Fibroblast of upper back skin (primary cell): ENCODE data around the gene ZC3H8.
"Not testable (repeated sequence)": the region's sequence is repeated elsewhere in the genome, so short reads cannot be mapped to it uniquely, and the experiment has no call there.

Experiments
- DNase-seq: peaks from one replicate; pipeline ENCODE4 v3.0.0-alpha.2; 2013

The ZC3H8 gene

DNA sequence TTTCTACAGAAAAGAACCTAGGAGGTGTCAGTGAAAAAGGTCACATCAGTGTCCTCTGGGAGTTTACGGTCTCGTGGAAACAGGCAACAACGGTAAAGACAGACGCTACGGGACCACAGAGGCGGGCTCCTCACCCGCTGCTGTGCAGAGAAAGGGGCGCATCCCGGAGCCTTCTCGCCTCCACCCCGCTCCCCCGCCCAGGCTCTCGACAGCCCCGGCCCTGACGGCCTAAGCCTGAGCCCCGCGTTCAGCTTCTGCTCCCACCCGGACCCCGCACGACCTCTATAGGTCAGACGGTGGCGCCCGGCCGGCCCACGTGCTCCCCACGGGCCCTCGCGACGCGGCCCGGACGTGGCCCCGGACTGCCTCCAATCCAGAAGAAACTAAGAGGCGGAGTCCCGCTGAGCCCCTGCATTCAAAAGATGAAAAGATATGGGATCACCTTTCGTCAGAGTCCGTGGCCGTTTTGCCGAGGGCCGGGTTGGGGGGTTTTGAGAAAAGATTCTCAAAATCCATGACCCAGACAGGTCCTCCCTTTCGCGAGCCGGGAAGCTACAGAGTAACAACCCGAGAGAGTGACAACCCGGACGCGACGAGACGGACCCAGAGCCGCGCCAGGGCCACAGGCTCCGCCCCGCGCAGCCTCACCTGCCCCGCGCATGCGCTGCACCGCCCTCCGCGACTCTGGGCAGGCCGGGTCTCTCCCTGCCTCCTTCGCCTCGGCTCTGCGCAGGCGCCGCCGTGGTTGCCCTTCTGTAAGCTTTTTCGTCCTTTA lies at the start of gene ZC3H8:
Gene ZC3H8, minus strand, starts transcription at position 577 of the 775 bp plus-strand sequence. Its CDS starts 61 bp downstream, at position 516.
- DNase-seq = peak; percentile 83

DNA sequence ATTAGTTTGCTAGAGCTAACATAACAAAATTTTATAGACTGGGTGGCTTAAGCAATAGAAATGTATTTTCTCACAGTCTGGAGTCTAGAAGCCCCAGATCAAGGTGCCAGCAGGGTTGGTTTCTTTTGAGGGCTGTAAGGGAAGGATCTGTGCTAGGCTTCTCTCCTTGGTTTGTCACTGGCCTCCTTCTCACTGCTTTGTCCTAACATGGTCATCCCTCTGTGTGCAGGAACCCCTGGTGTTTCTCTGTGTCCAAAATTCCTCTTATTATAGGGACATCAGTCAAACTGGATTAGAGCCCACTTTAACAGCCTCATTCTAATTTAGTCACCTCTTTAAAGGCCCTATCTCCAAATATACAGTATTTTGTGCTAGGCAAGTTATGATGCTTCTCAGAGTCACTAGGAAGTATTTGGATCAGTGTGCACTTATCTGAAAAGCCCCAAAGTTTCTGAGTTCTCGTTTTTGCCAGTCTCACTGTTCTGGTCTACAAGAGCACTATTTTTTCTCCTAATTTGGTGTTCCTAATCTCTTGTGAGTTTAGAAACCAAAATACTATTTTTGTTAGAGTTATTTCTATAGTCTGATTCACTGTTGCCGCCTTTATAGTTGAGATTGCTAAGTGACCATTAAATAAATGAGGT lies 49.6 kb upstream of the ZC3H8 start:
- no peak for DNase-seq

DNA sequence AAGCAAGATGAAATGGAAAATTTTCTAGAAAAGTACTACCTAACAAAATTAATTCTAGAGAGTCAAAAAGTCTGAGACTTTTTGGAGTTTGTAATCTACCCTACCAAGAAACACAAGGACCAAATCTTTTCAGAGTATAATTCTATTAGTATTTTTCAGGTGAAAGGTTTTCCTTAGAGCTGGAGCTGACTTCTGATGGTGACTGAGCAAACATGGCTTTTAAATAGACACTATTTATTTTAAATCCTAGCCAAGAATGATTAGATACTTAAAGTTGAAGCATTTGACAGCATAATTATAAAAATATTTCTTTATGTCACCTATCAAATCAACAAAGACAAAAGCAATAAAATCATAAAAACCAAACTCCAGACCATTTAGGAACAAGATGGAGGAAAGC lies 47.1 kb upstream of the ZC3H8 start:
- DNase-seq = no peak

DNA sequence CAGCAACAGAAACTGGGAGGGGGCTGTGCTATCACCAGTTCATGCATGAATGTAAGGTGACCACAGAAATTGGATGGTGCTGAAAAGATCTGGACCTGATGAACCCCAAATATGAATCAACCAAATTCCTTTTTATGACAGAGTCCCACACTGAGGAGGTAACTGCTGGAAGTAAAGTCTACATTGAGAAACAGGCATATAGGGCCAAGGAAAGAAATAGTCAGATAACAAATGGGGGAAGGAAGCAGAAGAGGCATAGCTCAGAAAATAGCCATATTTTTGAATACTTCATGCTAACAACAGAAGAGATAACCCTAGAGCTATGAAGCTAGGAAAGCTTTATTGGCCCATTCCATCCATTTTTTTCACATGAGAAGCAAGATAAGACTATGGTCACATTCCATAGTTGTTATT lies 46.3 kb upstream of the ZC3H8 start:
- DNase-seq = peak; percentile 69

DNA sequence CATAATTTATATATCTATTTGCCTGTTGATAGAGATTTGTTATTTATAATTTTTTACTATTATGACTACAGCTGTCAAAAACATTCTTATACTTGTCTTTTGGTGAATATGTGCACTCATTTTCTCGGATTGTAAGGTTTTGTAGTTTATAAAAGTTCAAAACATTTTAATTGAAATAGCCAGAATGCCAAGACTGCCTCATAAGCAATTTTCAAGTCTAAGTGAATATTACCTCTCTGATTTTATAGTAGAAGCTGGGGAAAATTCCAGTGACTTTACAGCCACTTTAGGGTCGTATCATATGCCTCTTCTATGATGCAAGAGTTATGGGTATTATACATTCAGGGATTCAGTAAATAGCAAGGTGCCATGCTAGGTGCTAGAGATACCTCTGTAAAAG lies 41.6 kb upstream of the ZC3H8 start:
- no peak for DNase-seq

DNA sequence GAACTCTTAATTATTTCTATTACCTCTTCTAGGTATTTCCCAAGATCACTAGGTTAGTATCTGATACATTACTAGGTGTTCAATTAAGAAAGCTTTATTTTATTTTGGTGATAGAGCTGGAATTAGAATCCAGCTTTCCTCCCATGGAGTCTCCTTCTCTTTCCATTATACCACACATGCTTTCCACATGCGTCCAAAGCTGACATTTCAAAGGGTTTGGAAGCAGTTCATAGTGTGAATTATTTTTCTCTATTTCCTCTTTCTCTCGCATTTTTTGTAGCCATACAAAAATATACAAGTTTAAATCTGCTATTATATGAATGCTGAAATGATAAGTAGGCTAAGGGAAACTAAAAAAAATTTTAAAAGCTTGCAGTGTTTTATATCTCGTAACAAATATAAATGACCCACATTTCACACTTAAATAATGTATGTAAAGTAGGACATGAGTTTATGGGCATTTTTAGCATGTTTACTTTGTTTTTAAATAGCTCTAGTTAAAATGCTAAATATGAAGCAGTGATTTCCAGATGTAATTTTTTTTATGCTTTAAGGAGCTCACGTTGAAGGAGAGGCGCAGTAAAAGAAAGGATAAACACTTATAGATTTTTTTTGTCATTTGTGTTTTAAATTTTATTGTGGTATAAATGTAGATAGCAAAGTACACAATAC lies 40.7 kb upstream of the ZC3H8 start:
- no peak for DNase-seq

DNA sequence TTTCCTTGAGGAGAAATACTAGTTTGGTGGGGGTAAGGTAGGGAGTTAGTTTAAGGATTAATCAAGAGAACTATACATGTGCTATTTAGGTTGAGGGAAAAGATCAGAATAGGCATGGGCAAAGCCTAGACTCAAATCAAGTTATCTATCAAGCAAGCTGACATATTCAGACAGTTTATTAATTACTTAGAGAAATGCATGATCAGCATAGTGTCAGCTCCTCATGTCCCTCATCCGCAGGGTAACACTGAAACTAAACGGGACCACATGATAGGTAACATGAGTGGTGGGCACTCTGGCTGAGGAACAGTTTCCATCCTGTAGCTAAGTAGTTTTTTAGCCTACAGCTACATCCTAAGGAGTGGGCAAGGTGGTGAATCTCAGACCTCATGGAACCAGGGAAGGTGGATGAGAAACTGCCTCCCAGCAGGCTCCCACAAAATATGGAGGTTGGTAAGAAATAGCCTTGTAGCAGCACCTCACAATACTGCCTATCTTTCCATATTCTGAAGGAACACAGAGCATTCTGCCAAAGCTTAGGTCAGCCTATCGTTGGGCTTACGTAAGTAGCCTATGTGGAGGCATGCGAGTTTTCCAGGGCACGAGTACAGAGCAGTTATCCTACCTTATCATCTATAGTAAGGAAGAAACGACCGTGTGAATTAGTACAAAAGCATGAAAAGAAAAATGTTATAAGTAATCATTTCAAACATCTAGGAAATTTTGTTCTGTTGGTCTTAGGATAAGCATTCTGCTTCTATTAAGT lies 39.0 kb upstream of the ZC3H8 start:
- no peak for DNase-seq

DNA sequence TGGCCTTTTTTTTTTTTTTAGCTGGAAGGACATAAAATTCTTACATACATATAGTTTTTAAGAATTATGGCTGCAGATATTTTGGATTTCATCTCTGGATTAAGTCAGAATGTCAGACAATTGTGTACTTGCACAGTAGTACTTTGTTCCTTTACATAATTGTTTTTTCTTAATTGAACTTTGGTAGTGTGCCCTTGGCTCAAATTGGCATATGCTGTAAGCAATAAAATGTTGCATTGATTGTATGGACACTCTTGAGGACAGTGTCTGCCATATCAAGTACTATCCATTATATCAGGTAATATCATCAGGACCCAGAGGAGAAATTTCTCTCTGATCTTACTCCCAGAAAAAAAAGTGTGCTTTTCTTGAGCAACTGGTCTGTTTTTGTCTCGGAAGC lies 35.8 kb upstream of the ZC3H8 start:
- no peak for DNase-seq

DNA sequence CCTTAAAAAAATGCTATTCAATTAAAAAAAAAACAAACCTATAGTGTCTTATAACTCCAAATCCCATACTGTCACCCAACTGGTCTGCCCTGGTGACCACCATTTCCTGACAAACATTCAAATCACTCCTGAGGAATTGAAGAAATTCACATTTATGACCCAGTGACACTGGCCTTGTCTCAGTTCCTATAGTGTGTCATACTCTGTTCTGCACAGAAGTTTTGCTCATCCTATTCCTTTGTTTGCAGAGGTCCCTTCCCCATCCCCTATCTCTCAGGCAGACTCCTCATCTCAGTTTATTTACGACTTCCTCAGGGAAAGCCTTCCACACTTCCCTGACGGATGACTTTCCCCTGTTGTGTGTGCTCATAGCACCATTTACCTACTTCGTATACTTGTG lies 35.2 kb upstream of the ZC3H8 start:
- no peak for DNase-seq

DNA sequence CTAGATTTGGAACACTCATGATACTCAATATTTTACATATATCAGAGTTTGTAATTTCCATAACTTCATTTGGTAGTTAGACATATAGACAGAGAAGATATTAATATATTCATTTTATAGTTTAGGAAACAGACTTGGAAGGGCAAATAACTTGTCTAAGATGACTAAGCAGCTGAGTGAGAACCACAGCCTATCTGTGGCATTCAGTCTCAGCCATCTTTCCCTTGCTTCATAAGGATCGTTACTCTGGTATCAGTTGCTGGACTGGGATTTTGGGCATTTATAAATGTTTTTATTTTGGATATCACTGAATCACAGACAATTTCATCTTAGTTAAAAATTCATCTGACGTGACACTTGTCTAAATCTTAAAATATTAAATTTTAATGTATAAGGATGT lies 28.7 kb upstream of the ZC3H8 start:
- DNase-seq = not testable (repeated sequence)

DNA sequence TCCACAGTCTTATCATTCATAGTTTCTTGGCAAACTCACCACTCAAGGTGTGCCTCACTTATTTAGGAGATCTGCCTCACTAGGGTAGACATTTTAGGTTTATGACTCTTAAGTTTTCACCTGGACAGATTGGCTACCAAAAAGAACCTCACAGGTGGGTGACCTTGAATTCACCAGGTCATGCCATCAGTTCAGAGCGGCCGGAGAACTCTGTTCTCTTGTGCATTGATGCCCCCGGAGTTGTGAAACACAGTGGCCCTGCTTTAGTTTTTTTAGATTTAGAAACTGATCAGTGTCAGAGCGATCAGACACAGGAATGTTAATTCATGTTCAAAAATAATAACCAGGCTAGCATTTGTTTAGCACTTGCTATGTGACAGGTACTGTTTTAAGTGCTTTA lies 27.2 kb upstream of the ZC3H8 start:
- not testable (repeated sequence) for DNase-seq

DNA sequence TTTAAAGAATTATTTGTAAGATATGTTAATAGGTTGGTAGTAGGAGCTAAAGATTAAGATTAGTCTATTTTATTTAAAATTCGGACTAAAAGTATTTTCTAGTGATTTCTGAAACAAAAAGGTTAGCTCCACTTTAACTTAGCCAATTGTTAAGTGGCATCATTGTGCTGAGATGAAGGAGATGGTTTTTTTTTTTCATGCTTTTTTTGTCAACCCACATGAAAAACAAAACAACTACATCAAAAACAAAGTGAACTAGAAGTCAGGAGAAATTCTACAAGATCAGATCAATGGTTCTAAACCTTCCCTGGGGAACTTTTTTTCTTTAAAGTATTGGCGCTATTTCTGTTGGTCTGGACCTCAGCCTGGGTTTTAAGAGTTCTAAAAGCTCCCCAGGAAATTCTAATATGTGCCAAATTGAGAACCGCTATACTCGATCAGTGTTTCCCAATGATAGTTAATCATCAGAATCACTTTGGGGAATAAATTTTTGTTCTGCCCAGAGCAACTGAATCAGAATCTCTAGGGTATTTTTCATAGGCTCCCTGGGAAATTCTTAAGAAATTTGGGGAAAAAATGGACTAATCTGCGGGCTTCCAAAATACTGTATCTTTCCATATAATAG lies 22.9 kb upstream of the ZC3H8 start:
- DNase-seq = peak; percentile 59

DNA sequence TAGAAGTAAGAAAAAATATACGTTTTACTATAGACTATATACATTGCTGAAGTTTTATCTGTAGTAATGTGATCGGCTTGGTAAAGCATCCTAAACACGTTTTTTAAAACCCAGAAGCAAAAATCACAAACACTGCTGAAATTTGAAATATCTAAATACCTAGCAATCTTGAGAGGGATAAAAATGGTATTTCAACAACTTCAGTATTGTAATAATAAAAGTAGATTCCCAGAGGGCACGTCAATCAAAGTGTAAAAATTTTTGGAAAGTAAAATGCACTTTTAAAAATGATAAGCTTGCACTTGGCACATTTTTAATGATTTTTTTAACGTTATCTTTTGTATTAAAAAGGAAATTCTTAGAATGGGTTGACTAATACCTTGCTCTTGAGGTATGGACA lies 22.1 kb upstream of the ZC3H8 start:
- peak; percentile 8 for DNase-seq

DNA sequence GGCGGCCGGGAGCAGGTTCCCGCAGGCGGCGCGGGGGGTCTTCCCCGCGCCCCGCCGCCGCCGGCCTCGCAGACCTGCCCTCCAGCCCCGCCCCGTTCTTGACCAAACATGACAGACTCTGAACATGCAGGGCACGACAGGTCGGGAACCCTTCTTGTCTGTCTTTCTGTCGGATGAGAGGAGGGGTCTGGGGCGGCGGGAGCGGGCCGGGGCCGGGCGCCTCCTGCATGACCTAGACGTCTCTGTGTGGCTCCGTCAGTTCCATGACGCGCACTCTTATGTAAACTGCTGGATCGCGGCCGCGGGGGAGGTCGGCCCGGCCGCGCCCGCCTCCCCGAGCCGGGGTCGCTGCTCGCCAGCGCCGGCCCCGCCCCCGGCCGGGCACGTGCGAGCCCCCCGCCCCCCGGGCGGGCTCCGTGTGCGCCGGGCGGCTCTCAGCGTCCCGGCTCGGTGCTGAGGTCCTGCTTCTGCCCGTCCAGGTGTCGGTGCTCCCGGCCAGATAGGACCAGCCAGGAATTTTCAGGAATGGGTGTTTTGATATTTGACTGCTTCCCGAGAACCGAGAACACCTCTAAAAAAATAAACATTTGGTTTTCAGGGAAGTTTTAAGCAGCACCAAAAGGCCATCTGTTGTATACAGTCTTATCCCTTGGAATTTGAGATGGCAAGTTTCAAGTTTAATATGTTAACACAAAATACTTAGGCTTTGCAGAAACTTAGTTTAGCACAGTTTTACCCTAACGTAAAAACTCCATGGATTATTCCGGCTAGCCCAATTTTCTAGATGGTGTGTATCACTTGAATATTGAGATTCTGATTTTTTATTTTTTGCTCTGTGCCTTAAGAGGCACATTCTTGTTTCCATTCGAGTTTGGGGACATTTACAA lies 21.3 kb upstream of the ZC3H8 start:
- peak; percentile 85 for DNase-seq

DNA sequence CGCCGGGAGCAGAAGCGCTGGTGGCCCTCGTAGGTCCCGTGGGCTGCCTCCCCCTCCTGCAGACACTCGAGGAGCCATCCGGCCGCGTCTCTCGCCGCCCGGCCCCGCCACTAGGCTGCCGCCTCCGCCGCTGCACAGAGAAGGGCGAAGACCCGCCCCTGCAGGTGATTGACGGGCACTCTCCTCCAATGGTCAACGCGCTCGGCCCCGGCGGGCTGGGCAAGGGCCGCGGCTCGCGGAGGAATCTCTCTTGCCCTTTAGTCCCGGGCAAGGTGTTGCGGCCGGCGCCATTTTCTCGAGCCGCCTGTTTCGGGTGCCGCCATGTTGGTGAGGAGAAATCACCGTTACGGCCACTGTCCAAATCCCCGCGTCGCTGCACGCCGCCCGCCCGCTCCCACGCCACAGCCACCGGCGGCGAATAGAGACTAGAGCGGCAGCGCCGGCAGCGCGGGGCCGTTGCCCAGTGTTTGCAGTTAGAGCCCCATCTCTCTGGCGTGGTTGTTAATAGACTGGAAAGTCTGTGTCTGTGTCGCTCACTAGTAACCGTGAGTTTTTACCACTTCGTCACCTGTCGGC lies 20.6 kb upstream of the ZC3H8 start, which contains the start of gene ZC3H6:
Gene ZC3H6, plus strand, starts transcription at position 287 of the 576 bp plus-strand sequence. CDS start 398 bp downstream, outside the sequence.
- peak; percentile 97 for DNase-seq

DNA sequence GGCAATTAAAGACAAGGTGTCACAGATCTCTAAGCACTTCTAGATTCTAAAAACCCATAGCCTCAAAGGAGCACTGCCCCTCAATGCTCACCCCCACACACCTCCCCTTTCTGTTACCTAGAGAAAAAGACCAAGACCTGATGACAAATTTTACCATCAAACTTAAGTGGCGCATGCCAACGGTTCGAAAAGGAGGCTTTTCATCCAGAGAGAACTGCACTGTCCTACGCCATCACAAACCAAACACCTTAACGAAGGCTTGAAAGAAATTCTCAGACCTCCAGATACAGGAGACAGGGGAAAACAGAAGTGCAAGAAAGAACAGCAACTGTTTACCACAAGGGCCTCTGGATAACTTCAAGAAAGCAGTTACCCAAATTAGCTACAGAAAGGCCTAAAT lies 18.5 kb upstream of the ZC3H8 start:
- DNase-seq = no peak

DNA sequence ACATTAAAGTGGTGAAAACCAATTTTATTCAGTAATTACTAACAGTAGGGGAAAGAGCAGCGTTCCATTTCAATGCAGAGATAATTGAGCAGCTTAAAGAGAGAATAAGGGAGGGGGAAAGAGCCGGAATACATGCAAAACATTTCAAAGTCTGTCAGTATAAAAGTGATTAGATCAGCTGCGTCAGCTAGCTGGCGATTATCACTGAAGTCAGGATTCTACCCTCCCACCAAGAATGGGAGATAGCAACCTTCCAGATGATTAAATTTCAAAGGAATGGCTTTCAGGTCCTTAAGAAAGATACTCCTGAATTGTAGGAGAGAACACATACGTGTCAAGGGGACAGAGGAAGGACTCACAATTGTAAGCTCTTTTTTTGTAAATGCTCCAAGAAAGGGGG lies 17.8 kb upstream of the ZC3H8 start:
- no peak for DNase-seq

DNA sequence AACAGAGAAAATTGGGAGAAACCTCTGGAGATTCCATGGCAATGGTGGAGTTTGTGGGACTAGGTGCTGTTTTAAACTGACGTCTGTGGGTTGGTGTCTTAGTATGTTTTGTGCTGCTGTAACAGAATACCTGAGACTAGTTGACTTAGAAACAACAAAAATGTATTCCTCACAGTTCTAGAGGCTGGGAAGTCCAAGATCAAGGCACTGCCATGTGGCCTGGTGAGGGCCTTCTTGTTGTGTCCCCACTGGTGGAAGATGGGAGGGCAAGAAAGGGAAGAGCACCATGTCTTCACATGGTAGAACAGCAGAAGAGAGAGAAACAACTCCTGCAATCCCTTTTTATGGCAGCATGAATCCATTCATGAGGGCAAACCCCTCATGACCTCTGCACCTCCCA lies 13.7 kb upstream of the ZC3H8 start:
- no peak for DNase-seq

DNA sequence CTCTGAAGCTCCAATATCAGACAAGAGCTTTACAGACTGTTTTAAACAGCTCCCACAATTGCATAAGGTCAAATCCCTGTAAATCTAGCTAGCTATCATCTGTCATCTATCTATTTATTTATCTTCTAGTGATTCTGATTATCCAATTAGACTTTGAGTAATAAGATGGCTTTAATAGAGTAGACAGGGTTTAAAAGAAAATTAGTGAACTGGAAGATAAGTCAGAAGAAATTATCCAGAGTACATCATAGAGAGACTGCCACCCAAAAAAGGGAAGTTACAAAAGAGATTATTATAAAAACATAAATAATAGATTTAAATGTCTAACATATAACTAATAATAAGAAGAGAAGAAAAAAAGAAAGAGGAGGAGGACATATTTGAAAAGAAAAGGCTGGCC lies 8.0 kb upstream of the ZC3H8 start:
- no peak for DNase-seq

DNA sequence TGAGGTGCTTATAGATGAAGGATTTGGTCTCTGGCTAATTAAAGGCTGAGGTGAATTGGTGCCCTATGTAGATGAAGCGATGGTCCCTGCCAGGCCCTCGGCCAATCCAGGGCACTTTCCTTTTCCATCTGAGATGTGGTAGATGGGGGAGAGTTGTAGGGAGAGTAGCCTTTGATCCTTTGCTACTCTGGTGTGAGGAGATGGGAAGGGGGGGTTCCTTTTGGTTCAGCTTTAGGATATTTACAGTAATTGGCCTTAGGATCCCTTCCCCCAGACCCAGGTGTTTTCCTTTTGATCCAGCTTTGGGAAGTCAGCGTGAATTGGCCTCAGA lies 5.4 kb upstream of the ZC3H8 start:
- DNase-seq = no peak
